H1 (cell line): ENCODE data around the gene HIVEP3.

ENCODE experiments used
- BACH1 ChIP-seq: IDR thresholded peaks from 2 replicates; pipeline ENCODE4 v1.6.1; 2012; ENCODE audit warnings: low read length, improper control_type of control experiment
- CTCF ChIP-seq, 3 experiments: IDR thresholded peaks; 1 replicate in 2 of 3; 2 replicates in 1 of 3; pipeline versions ENCODE4 v1.5.1 to v1.6.1; 2011; ENCODE audit warnings: low read length in 3 of 3, mild to moderate bottlenecking in 3 of 3, inconsistent platforms in 2 of 3, low read depth in 1 of 3, moderate library complexity in 1 of 3; ENCODE audit not compliant: insufficient read depth in 1 of 3; ENCODE audit errors: control extremely low read depth in 1 of 3
- EZH2 ChIP-seq: fragments of 200-600 bp; sonication (generic); IDR thresholded peaks from 2 replicates; pipeline ENCODE4 v1.7.1; 2012; ENCODE audit warnings: low read depth, mild to moderate bottlenecking, moderate library complexity, low read length, inconsistent platforms; ENCODE audit not compliant: severe bottlenecking
- MAX ChIP-seq: IDR thresholded peaks from 2 replicates; pipeline ENCODE4 v1.6.1; 2012; ENCODE audit warnings: inconsistent platforms
- RBBP5 ChIP-seq: IDR thresholded peaks from 2 replicates; pipeline ENCODE4 v1.7.1; 2012; ENCODE audit warnings: low read depth, mild to moderate bottlenecking, inconsistent platforms, low read length, moderate library complexity, borderline replicate concordance
- TEAD4 ChIP-seq: IDR thresholded peaks from 2 replicates; pipeline ENCODE4 v1.6.1; 2012; ENCODE audit warnings: low read depth, low read length, inconsistent platforms, mixed read lengths

- TF ChIP-seq BACH1 (no peak), CTCF (IDR thresholded peaks at IDR 0.05; ENCODE audit: control extremely low read depth in 1 of 3, insufficient read depth in 1 of 3, low read depth in 1 of 3, low read length in 3 of 3) (no peak), TEAD4 (no peak), EZH2 (no peak), RBBP5 (no peak), MAX (no peak)
Measured at GRCh38 chr1:41629141-41629540, 289.6 kb downstream of the HIVEP3 start.
